C4-2B (cell line): ENCODE data around the gene MFN2.

ENCODE experiments used
- CTCF ChIP-seq: fragments of 450-650 bp; conservative IDR thresholded peaks from 2 replicates; pipeline ENCODE4 v1.5.1; 2017; ENCODE audit warnings: mild to moderate bottlenecking
- ZFX ChIP-seq: fragments of 450-650 bp; IDR thresholded peaks from 2 replicates; pipeline ENCODE4 v1.6.1; 2017

GRCh38 chr1:12047120-12047876 lies 67.1 kb downstream of the MFN2 start:
- TF ChIP-seq CTCF (no peak), ZFX (no peak)
